NT2/D1 (cell line): ENCODE data around the gene CACNA1G.

Experiments used
- SUZ12 ChIP-seq: IDR thresholded peaks from 2 replicates; pipeline ENCODE4 v1.6.1; 2011; ENCODE audit not compliant: insufficient read length, insufficient read depth; ENCODE audit errors: extremely low read depth
- YY1 ChIP-seq: IDR thresholded peaks from 2 replicates; pipeline ENCODE4 v1.6.1; 2011; ENCODE audit not compliant: insufficient read length, insufficient read depth
- ZNF274 ChIP-seq: IDR thresholded peaks from 2 replicates; pipeline ENCODE4 v1.6.1; 2011; ENCODE audit warnings: mild to moderate bottlenecking, low read depth, low read length

GRCh38 chr17:50535407-50535806 lies 25.1 kb upstream of the CACNA1G start:
- no peak for TF ChIP-seq SUZ12
- TF ChIP-seq YY1, result no peak
- TF ChIP-seq ZNF274, result no peak
